Measurements from ENCODE around the gene KIAA1671.

GRCh38 chr22:25098445-25099081, 146.0 kb downstream of the KIAA1671 start:
- TF ChIP-seq CTCF (IDR thresholded peaks at IDR 0.05 in 4 of 5, conservative IDR thresholded peaks at IDR 0.05 in 1 of 5) (no peak), POLR2A (IDR thresholded peaks at IDR 0.05) (no peak)
